ENCODE data around the gene MSTO1. TPM values are rescaled to one million over a fixed set of nuclear protein-coding genes. Genes with fewer than 3 reads are reported as not detected.
"Not testable (repeated sequence)": the region's sequence is repeated elsewhere in the genome, so short reads cannot be mapped to it uniquely, and the experiment has no call there.

Gene MSTO1
- total and polyA plus RNA-seq, 2 of the 4 experiments (the other 2 are of a cell fraction), result 21.7 to 38.3 TPM

DNA sequence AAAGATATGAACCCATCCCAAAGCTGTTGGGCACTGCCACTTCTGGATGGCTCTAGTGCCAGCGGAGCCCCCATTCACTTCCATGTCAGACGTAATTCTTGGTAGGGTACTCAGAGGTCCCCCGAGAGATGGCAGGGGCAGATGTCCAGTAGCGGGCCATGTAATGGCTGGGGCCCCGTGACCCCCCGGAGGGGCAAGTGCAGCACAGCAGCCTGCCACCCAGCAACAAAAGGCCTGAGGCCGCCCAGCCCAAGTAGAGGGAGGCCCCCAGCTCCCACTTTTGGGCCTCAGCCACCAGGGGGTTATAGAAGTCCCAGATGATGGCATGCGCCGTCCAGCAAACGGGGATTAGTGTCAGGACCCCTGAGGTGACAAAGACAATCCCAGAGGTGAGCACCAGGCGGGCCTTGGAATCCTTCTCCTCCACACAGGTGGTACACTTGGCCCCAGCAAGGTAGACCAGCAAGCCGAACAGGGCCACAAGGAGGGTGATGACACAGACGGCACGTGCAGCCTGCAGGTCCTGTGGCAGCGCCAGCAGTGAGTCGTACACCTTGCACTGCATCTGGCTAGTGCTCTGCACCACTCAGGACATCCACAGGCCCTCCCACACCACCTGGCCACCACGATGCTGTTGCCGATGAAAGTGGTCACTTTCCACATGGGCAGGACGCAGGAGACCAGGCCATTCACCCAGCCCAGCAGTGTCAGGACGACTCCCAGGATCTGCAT lies 19.3 kb upstream of the MSTO1 start:
- H3K36me3 ChIP-seq (ENCODE audit: control insufficient read depth, insufficient read depth, low read length); H3K79me1 ChIP-seq (ENCODE audit: low read depth in 1 of 2, low read length in 2 of 2); BruUV-seq (replicated peaks); H4K5ac ChIP-seq (ENCODE audit: low read depth, low read length); H3K4me1 ChIP-seq (ENCODE audit: control insufficient read depth, insufficient read depth, low read length); H3K18ac ChIP-seq (ENCODE audit: low read depth, low read length); H3K56ac ChIP-seq (ENCODE audit: extremely low read depth, insufficient read depth, low read length); H3K23ac ChIP-seq (ENCODE audit: low read depth, low read length); H2AK9ac ChIP-seq (replicated peaks; ENCODE audit: low read depth, low read length, poor library complexity); H3K9me1 ChIP-seq (ENCODE audit: insufficient read depth, low read length); in situ Hi-C loops (cut with MboI; ENCODE audit: low sequenced_read_pairs); H2AK5ac ChIP-seq (ENCODE audit: low read depth, low read length); H2BK15ac ChIP-seq (ENCODE audit: low read depth, low read length); H3K4ac ChIP-seq (ENCODE audit: low read depth, low read length); dilution Hi-C loops (cut with HindIII; ENCODE audit: low sequenced_read_pairs, unreplicated experiment); H2AFZ ChIP-seq (replicated peaks; ENCODE audit: low read length, poor library complexity); H3K9ac ChIP-seq (ENCODE audit: low read depth, low read length); H2BK5ac ChIP-seq (ENCODE audit: low read depth, low read length, poor library complexity, severe bottlenecking); ATAC-seq (ENCODE audit: low read depth); DNase-seq; H3K27ac ChIP-seq (ENCODE audit: insufficient read depth, low read length); H3K4me3 ChIP-seq (ENCODE audit: insufficient read depth, low read depth, low read length); POLR2A ChIA-PET (ENCODE audit: unreplicated experiment); CTCF ChIA-PET; H2BK20ac ChIP-seq (ENCODE audit: low read depth, low read length); H2BK120ac ChIP-seq (ENCODE audit: low read depth, low read length); H4K8ac ChIP-seq (ENCODE audit: low read depth in 2 of 2, low read length in 2 of 2); H3K4me2 ChIP-seq (ENCODE audit: low read depth, low read length); H4K91ac ChIP-seq (ENCODE audit: insufficient read depth, low read depth, low read length); H3K14ac ChIP-seq (replicated peaks; ENCODE audit: low read depth, low read length); H3K27me3 ChIP-seq (ENCODE audit: control insufficient read depth, insufficient read depth, low read length); H4K20me1 ChIP-seq (ENCODE audit: insufficient read depth, low read length); H3K9me3 ChIP-seq (ENCODE audit: control insufficient read depth, insufficient read depth, low read length): not testable (repeated sequence)
- intact Hi-C loops (cut with micrococcal nuclease), result loop anchor here (5.0 to 10.0 kb wide), 5 partner anchors 268 to 416 kb away; partner anchors contain the start of genes HCN3, KRTCAP2, MTX1 and RUSC1
- WGBS, 2 experiments (ENCODE audit: extremely low coverage in 2 of 2, insufficient read length in 1 of 2), result 96% methylated on average over 9 of the region's 20 CpGs; no CpG with 5 or more reads in 1 of the 2 experiments

Data from IMR-90 (cell line).